ENCODE measurements around the gene ITGB5.
"Not testable (repeated sequence)": the region's sequence is repeated elsewhere in the genome, so short reads cannot be mapped to it uniquely, and the experiment has no call there.

Gene ITGB5

GRCh38 chr3:124769462-124769861, 117.7 kb downstream of the ITGB5 start:
- DNase-seq, result no peak

DNA sequence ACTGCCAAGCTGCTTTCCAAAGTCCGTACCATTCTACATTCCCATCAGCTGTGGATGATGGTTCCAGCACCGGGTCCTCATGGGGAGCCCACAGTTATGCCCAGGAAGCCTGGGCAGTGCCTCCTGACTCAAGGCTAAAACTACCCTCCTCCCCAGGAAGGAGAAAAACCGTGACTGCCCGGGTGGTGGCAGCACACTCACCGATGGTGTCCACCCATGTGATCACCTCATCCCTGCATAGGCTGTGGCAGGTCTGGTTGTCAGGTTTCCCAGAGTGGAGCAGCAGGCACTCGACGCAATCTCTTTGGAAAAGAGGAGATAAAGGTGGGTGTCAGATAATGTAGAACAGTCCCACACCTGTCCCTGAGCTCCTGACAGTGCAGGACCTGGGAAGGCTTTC, 118.4 kb downstream of the ITGB5 start:
- no peak for DNase-seq

GRCh38 chr3:124767691-124768090, 119.5 kb downstream of the ITGB5 start:
- no peak for DNase-seq

- no peak for DNase-seq
Observed at GRCh38 chr3:124767264-124767663, 119.9 kb downstream of the ITGB5 start.

- no peak for DNase-seq
Observed at GRCh38 chr3:124766113-124767095, 120.8 kb downstream of the ITGB5 start.

GRCh38 chr3:124765197-124765840, 121.8 kb downstream of the ITGB5 start:
- no peak for DNase-seq

GRCh38 chr3:124764746-124765145, 122.4 kb downstream of the ITGB5 start:
- DNase-seq, result no peak

DNA sequence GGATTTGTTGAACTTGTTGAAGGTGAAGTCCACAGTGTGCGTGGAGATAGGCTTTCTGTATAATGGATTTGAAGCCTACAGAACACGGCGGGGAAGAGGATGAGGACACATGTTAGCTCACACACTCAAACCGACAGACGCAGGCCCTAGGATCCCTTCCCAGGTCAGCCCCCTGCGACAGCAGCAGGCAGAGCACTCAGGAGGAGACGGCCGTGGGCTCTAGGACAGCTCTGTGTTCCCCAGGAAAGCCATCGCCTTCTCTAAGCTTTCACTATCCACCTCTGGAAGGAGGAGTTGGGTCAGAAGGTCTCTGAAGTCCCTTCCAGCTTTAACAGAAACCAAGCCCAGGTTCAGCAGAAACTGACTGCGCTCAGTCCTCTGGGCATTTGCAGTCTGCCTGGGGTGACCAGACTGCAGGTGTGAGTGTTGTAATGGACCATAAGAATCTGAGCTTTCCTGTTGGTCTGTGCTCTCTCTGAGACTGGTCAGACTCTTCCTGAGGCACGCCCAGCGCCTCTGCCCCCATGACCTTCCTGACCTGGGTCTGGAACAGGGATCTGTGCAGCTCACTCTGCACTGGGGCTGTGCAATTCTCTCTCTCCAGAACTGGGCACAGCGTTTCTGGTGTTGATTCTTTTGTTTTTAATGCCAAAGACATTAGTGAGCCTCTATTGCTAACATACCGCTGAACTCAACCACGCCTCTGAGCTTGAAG, 123.4 kb downstream of the ITGB5 start:
- no peak for DNase-seq

DNA sequence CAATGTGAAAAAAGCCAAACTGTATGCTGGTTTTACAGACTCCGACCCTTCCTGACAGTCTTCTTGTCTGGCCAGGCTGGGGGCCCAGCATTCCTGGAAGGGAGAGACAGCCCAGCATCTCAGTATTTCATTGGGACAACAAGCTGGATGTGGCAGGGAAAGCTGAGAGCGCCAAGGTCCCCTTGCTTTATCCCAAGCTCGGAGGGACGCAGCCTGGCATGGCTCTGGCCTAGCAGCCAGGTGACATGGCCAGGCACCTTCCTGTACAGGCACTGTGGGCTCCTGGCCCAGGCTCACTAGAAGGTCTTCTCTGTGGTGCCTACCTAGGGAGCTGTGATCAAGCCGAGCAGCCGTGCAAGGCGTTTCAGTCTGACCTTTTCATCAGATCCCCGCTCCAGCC, 124.0 kb downstream of the ITGB5 start:
- no peak for DNase-seq

GRCh38 chr3:124762661-124763011, 124.5 kb downstream of the ITGB5 start:
- no peak for DNase-seq

DNA sequence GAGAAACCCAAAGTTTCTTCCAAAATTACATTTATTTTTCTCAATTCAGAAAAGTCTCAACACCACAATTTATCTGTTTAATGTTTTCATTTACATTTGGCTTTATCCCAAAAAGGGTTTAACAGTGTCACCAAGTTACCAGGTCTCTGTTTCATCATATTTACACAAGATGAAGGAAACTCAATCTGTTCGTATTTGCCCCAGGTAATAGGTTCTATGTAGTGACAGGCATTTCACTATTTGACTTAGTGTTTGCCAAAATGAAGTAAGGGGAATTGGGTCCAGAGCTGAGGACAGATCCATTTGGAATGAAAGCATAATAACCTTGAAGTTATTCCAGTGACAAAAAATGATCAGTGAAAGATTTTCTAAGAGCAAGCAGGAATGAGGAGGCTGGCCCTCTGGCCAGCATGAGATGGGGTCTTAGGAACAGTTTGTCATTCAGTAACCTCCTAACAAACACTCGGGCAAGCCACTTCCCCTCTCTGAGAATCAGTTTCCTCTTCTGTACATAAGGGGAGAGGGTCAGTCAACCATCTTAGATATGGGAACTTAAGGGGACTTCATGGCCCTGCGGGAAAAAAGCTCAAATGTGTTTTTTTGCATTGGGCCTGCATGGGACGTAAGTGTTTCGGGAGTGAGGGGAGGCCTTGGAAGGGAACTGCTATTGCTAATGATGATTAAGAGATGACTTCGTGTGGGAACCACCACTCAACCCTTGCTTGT, 125.1 kb downstream of the ITGB5 start:
- DNase-seq, result no peak

DNA sequence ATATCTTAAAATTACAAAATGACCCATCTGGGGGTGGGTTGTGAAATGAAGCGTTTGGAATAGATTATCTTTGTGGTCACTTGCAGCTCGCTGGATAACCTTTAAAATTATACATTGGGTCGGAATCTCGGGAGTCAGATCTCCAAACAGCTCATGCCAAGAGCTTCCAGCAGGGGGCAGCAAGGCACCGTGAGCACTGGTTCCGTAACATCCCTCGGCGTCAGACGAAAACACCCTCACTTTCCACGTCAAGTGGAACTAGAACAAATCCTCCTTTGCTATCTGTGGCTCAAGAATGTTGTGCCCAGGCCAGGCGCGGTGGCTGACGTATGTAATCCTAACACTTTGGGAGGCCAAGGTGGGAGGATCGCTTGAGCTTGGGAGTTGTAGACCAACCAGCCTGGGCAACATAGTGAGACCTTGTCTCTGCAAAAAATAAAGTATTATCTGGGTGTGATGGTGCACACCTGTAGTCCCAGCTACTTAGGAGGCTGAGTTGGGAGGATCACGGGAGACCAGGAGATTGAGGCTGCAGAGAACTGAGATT, 125.8 kb downstream of the ITGB5 start:
- DNase-seq, result peak; percentile 82

DNA sequence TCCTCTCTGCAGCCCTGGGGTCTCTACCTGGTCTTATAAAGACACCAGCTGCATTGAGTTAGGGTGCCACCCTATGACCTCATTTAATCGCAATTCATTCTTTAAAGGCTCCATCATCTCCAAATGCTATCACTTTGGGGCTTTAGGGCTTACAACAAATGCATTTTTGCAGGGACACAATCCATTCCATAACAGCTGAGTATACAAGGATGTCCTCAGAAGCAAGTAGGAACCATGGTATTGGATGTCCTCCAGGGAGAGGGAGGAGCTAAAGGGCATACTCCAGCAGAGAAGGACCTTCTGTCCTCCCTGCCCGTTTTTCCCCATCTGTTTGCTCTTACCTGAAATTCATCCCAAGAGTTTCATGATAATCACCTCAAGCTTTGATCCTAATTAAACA, 126.6 kb downstream of the ITGB5 start:
- no peak for DNase-seq

DNA sequence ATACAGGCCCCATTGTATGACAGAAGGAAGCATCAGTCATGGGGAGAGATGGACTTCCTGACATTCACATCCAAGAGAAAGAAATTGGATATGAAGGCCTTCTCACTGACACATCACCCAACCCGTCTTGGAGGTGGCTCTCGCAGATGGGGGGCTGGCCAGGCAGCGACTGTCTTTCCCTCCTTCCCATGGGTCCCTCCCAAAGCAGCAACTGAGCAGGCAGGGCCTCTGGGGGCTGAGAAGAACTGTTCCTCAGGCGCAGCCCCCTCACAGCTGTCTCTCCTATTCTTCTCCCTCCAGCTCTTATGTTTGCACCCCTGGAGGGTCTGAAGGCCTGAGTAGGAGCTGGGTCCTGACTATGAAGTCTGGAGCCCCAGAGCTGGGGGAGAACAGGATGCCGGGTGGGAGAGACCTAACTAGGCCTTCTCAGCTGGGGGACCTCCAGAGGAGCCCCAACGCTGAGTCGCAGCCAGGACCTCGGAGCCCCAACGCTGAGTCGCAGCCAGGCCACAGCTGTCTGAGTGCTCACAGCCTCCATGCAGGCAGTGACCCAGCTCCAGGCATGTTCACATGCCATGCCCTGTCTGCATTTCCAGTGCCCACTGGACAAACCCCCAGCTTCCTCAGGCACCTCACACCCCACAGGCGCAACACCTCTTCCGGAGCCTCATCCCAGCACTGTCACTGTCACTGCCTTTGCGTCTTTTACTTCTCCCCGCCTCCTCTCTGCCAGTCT, 127.3 kb downstream of the ITGB5 start:
- DNase-seq, result no peak

DNA sequence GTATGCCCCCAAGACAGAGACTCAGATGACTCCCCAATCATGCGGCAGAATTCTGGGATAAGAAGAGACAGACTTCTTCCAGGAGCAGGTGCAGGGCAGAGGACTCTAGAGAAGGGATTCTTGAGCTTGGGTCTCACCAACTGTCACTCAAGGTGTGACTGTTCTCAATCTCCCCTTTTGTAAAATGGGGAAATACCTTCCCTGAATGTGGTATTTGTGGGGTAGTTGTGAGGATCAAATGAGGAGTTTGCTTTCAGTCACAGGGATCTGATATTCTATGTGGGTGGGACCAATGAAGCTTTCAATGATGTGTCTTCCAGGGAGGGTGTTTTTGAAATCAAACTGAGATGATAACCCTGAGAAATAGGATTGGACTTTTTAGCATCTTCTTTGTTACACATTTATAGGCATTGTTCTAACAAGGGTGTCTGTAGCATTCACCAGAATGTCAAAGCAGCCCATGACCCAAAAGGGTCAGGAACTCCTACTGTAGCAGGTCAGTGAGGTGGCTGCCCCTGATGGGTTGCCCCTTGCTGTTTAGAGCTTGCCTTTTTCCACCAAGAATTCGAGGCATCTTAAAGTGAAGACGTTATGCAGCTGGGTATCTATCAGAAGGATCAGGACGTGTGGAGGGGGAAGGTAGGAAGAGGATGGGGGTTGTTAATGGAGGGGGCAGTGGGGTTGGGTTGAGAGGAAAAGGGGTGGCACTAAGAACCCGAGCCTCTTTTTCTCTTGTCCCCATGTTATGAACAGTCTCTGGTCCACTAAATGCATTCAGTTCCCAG, 128.1 kb downstream of the ITGB5 start:
- DNase-seq, result no peak

DNA sequence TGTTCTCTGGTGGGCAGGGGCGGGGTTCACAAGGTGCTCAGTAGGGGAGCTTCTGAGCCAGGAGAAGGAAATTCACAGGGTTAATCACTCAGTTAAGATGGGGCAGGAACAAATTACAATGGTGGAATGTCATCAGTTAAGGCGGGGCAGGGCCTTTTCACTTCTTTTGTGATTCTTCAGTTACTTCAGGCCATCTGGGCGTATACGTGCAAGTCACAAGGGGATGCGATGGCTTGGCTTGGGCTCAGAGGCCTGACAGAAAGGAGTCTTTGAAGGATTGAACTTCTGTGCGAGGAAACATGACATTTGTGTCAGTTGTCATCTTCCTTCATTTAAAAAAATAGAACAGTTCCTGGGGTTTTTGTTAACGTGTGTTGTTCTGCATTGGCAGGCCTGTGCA, 129.2 kb downstream of the ITGB5 start:
- DNase-seq, result not testable (repeated sequence)

- DNase-seq, result no peak
Observed at GRCh38 chr3:124752051-124752450, 135.1 kb downstream of the ITGB5 start.

DNA sequence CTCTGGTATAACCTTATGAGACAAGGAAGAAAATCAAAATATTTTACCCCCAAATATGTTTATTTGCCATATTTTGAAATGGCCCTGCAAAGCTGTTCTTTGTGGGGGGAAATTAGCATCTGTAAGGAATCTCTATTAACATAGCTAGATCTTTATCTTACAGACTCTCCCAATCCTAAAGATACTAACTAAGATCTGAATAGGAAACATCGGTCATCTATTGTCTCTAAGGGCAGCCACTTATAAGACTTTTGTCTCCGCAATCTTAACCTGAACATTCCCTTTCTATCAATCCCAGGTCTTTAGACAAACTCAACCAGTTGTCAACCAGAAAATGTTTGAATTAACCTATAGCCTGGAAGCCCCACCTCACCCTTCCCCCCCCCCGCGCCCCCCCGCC, 135.7 kb downstream of the ITGB5 start:
- DNase-seq, result no peak

DNA sequence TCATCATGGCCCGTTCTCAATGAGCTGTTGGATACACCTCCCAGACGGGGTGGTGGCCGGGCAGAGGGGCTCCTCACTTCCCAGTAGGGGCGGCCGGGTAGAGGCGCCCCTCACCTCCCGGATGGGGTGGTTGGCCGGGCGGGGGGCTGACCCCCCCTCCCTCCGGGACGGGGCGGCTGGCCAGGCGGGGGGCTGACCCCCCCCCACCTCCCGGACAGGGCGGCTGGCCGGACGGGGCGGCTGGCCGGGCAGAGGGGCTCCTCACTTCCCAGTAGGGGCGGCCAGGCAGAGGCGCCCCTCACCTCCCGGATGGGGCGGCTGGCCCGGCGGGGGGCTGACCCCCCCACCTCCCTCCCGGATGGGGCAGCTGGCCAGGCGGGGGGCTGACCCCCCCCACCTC, 137.3 kb downstream of the ITGB5 start:
- not testable (repeated sequence) for DNase-seq

- DNase-seq, result no peak
Observed at GRCh38 chr3:124748560-124749198, 138.5 kb downstream of the ITGB5 start.

Measured in activated CD4-positive, CD25-positive, alpha-beta regulatory T cell treated with anti-CD3 and anti-CD28 coated beads, Interleukin-2, amount 50 U/mL, for 72 hours (primary cell).